ENCODE measurements around the gene WDR27.
"Not testable (repeated sequence)": the region's sequence is repeated elsewhere in the genome, so short reads cannot be mapped to it uniquely, and the experiment has no call there.

The WDR27 gene

DNA sequence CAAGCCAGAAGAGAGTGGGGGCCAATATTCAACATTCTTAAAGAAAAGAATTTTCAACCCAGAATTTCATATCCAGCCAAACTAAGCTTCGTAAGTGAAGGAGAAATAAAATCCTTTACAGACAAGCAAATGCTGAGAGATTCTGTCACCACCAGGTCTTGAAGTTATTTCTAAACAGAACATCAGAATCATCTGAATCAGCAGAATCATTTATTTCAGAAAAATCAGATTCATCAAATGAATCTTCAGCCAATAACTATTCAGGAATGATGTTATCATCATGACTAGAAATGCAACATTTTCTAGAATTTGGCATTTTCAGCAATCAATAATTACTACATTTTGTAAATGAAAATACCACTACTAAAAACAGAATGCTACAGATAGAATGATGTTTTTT lies 100.7 kb downstream of the WDR27 start:
- H2BK15ac ChIP-seq (ENCODE audit: low read length); H3K18ac ChIP-seq (ENCODE audit: low read length); H4K91ac ChIP-seq (ENCODE audit: low read depth, low read length, poor library complexity); H2BK5ac ChIP-seq (ENCODE audit: low read length); H2BK12ac ChIP-seq (ENCODE audit: low read length); H3K4me3 ChIP-seq (ENCODE audit: low read length in 2 of 2); H3K27ac ChIP-seq (replicated peaks; ENCODE audit: low read length); H3K9ac ChIP-seq (ENCODE audit: low read depth, low read length, poor library complexity); DNase-seq (ENCODE audit: low spot score); H3K4me2 ChIP-seq (ENCODE audit: insufficient read depth, low read length, poor library complexity, severe bottlenecking); H3K27me3 ChIP-seq (ENCODE audit: control insufficient read depth in 3 of 3, insufficient read depth in 3 of 3, low read depth in 1 of 3, low read length in 3 of 3); H3K23ac ChIP-seq (ENCODE audit: low read depth, low read length, poor library complexity); H2AFZ ChIP-seq (ENCODE audit: low read length); H4K8ac ChIP-seq (ENCODE audit: low read depth, low read length); H3K14ac ChIP-seq (ENCODE audit: low read length); H3K4ac ChIP-seq (ENCODE audit: low read length); H2BK120ac ChIP-seq (ENCODE audit: low read depth, low read length); H3K4me1 ChIP-seq (ENCODE audit: control insufficient read depth in 2 of 2, insufficient read depth in 1 of 2, low read depth in 1 of 2, low read length in 2 of 2); H3K79me1 ChIP-seq (ENCODE audit: low read depth, low read length); H2AK5ac ChIP-seq (ENCODE audit: low read depth, low read length): not testable (repeated sequence)
- no CpG with 5 or more reads among the region's 1 CpG for WGBS, 2 donors (ENCODE audit: extremely low coverage in 2 of 2, insufficient read length in 2 of 2, insufficient replicate concordance in 1 of 2)
- peaks cover 0 to 13% of the 10 kb centered on the region in 2 donors for H3K9me3 ChIP-seq (replicated peaks in 1 of 2; ENCODE audit: control insufficient read depth in 2 of 2, insufficient read depth in 1 of 2, low read depth in 1 of 2, low read length in 2 of 2)
- peaks cover 3 to 29% of the 10 kb centered on the region in 2 donors for H3K36me3 ChIP-seq (replicated peaks in 1 of 2; ENCODE audit: control insufficient read depth in 2 of 2, insufficient read depth in 2 of 2, low read length in 2 of 2)

GRCh38 chr6:169592558-169592957 lies 109.3 kb downstream of the WDR27 start:
- Histone ChIP-seq H3K4ac (ENCODE audit: low read length) (no peak overlapping the region), H4K8ac (ENCODE audit: low read depth, low read length) (no peak overlapping the region), H2AFZ (ENCODE audit: low read length) (no peak overlapping the region), H3K79me1 (ENCODE audit: low read depth, low read length) (no peaks in the 10 kb centered on the region), H2BK120ac (ENCODE audit: low read depth, low read length) (no peak overlapping the region), H4K91ac (ENCODE audit: low read depth, low read length, poor library complexity) (no peak overlapping the region), H2BK12ac (ENCODE audit: low read length) (no peak overlapping the region), H3K27ac (replicated peaks; ENCODE audit: low read length) (no peak overlapping the region), H2BK15ac (ENCODE audit: low read length) (no peak overlapping the region), H3K4me3 (ENCODE audit: low read length in 2 of 2) (no peak overlapping the region), H3K14ac (ENCODE audit: low read length) (no peak overlapping the region), H3K4me1 (ENCODE audit: control insufficient read depth in 2 of 2, insufficient read depth in 1 of 2, low read depth in 1 of 2, low read length in 2 of 2) (no peaks in the 10 kb centered on the region), H3K9me3 (replicated peaks in 1 of 2; ENCODE audit: control insufficient read depth in 2 of 2, insufficient read depth in 1 of 2, low read depth in 1 of 2, low read length in 2 of 2) (no peaks in the 10 kb centered on the region), H3K4me2 (ENCODE audit: insufficient read depth, low read length, poor library complexity, severe bottlenecking) (no peak overlapping the region), H3K36me3 (replicated peaks in 1 of 2; ENCODE audit: control insufficient read depth in 2 of 2, insufficient read depth in 2 of 2, low read length in 2 of 2) (peaks cover 2 to 10% of the 10 kb centered on the region in 2 donors), H2AK5ac (ENCODE audit: low read depth, low read length) (no peak overlapping the region), H3K9ac (ENCODE audit: low read depth, low read length, poor library complexity) (no peak overlapping the region), H2BK5ac (ENCODE audit: low read length) (no peak overlapping the region), H3K18ac (ENCODE audit: low read length) (no peak overlapping the region), H3K23ac (ENCODE audit: low read depth, low read length, poor library complexity) (no peak overlapping the region), H3K27me3 (ENCODE audit: control insufficient read depth in 3 of 3, insufficient read depth in 3 of 3, low read depth in 1 of 3, low read length in 3 of 3) (no peaks in the 10 kb centered on the region)
- DNase-seq (ENCODE audit: low spot score) = no peak
- WGBS, 2 donors (ENCODE audit: extremely low coverage in 2 of 2, insufficient read length in 2 of 2, insufficient replicate concordance in 1 of 2) = no CpG with 5 or more reads among the region's 1 CpG

- Histone ChIP-seq H2BK5ac (ENCODE audit: low read length) (no peak overlapping the region), H3K27me3 (ENCODE audit: control insufficient read depth in 3 of 3, insufficient read depth in 3 of 3, low read depth in 1 of 3, low read length in 3 of 3) (no peaks in the 10 kb centered on the region), H3K14ac (ENCODE audit: low read length) (no peak overlapping the region), H3K79me1 (ENCODE audit: low read depth, low read length) (no peaks in the 10 kb centered on the region), H3K23ac (ENCODE audit: low read depth, low read length, poor library complexity) (no peak overlapping the region), H3K4me2 (ENCODE audit: insufficient read depth, low read length, poor library complexity, severe bottlenecking) (no peak overlapping the region), H3K27ac (replicated peaks; ENCODE audit: low read length) (no peak overlapping the region), H4K8ac (ENCODE audit: low read depth, low read length) (no peak overlapping the region), H2BK15ac (ENCODE audit: low read length) (no peak overlapping the region), H3K4ac (ENCODE audit: low read length) (no peak overlapping the region), H3K18ac (ENCODE audit: low read length) (no peak overlapping the region), H3K9ac (ENCODE audit: low read depth, low read length, poor library complexity) (no peak overlapping the region), H3K9me3 (replicated peaks in 1 of 2; ENCODE audit: control insufficient read depth in 2 of 2, insufficient read depth in 1 of 2, low read depth in 1 of 2, low read length in 2 of 2) (no peaks in the 10 kb centered on the region), H3K4me1 (ENCODE audit: control insufficient read depth in 2 of 2, insufficient read depth in 1 of 2, low read depth in 1 of 2, low read length in 2 of 2) (no peaks in the 10 kb centered on the region), H2AK5ac (ENCODE audit: low read depth, low read length) (no peak overlapping the region), H3K4me3 (ENCODE audit: low read length in 2 of 2) (no peak overlapping the region), H3K36me3 (replicated peaks in 1 of 2; ENCODE audit: control insufficient read depth in 2 of 2, insufficient read depth in 2 of 2, low read length in 2 of 2) (peaks cover 2 to 4% of the 10 kb centered on the region in 2 donors), H2BK12ac (ENCODE audit: low read length) (no peak overlapping the region), H2BK120ac (ENCODE audit: low read depth, low read length) (no peak overlapping the region), H4K91ac (ENCODE audit: low read depth, low read length, poor library complexity) (no peak overlapping the region), H2AFZ (ENCODE audit: low read length) (no peak overlapping the region)
- WGBS, 2 donors (ENCODE audit: extremely low coverage in 2 of 2, insufficient read length in 2 of 2, insufficient replicate concordance in 1 of 2) = no CpG with 5 or more reads among the region's 4 CpGs
- no peak for DNase-seq (ENCODE audit: low spot score)
Measured at GRCh38 chr6:169591616-169592015, 110.2 kb downstream of the WDR27 start.

GRCh38 chr6:169590376-169590939 lies 111.4 kb downstream of the WDR27 start:
- Histone ChIP-seq H3K4me2 (ENCODE audit: insufficient read depth, low read length, poor library complexity, severe bottlenecking) (no peak overlapping the region), H3K27ac (replicated peaks; ENCODE audit: low read length) (no peak overlapping the region), H3K27me3 (ENCODE audit: control insufficient read depth in 3 of 3, insufficient read depth in 3 of 3, low read depth in 1 of 3, low read length in 3 of 3) (no peaks in the 10 kb centered on the region), H3K9ac (ENCODE audit: low read depth, low read length, poor library complexity) (no peak overlapping the region), H3K36me3 (replicated peaks in 1 of 2; ENCODE audit: control insufficient read depth in 2 of 2, insufficient read depth in 2 of 2, low read length in 2 of 2) (peaks cover 2 to 4% of the 10 kb centered on the region in 2 donors), H3K23ac (ENCODE audit: low read depth, low read length, poor library complexity) (no peak overlapping the region), H3K4me1 (ENCODE audit: control insufficient read depth in 2 of 2, insufficient read depth in 1 of 2, low read depth in 1 of 2, low read length in 2 of 2) (no peaks in the 10 kb centered on the region), H3K4me3 (ENCODE audit: low read length in 2 of 2) (no peak overlapping the region), H3K18ac (ENCODE audit: low read length) (no peak overlapping the region), H2BK15ac (ENCODE audit: low read length) (no peak overlapping the region), H2AFZ (ENCODE audit: low read length) (no peak overlapping the region), H4K91ac (ENCODE audit: low read depth, low read length, poor library complexity) (no peak overlapping the region), H3K4ac (ENCODE audit: low read length) (no peak overlapping the region), H2AK5ac (ENCODE audit: low read depth, low read length) (no peak overlapping the region), H3K14ac (ENCODE audit: low read length) (no peak overlapping the region), H4K8ac (ENCODE audit: low read depth, low read length) (no peak overlapping the region), H2BK5ac (ENCODE audit: low read length) (no peak overlapping the region), H2BK120ac (ENCODE audit: low read depth, low read length) (no peak overlapping the region), H2BK12ac (ENCODE audit: low read length) (no peak overlapping the region), H3K9me3 (replicated peaks in 1 of 2; ENCODE audit: control insufficient read depth in 2 of 2, insufficient read depth in 1 of 2, low read depth in 1 of 2, low read length in 2 of 2) (peaks cover 0 to 6% of the 10 kb centered on the region in 2 donors), H3K79me1 (ENCODE audit: low read depth, low read length) (no peaks in the 10 kb centered on the region)
- no CpG with 5 or more reads among the region's 10 CpGs for WGBS, 2 donors (ENCODE audit: extremely low coverage in 2 of 2, insufficient read length in 2 of 2, insufficient replicate concordance in 1 of 2)
- DNase-seq (ENCODE audit: low spot score) = no peak
